GM12801 (cell line): Measurements from ENCODE around the gene ACTL8.

Experiments used
- CTCF ChIP-seq: IDR thresholded peaks from one replicate; pipeline ENCODE4 v1.5.1; 2011; ENCODE audit warnings: control low read depth; ENCODE audit not compliant: insufficient read length; ENCODE audit errors: extremely low read depth

Gene ACTL8

GRCh38 chr1:17762313-17762712 lies 7.2 kb downstream of the ACTL8 start:
- TF ChIP-seq CTCF: no peak

GRCh38 chr1:17763417-17763816 lies 8.3 kb downstream of the ACTL8 start:
- no peak for TF ChIP-seq CTCF

GRCh38 chr1:17763995-17764394 lies 8.9 kb downstream of the ACTL8 start:
- no peak for TF ChIP-seq CTCF

- no peak for TF ChIP-seq CTCF
Measured at GRCh38 chr1:17764591-17764990, 9.5 kb downstream of the ACTL8 start.

- no peak for TF ChIP-seq CTCF
Measured at GRCh38 chr1:17765444-17766411, 10.6 kb downstream of the ACTL8 start.

GRCh38 chr1:17768651-17769241 lies 13.6 kb downstream of the ACTL8 start:
- no peak for TF ChIP-seq CTCF

- no peak for TF ChIP-seq CTCF
Measured at GRCh38 chr1:17770983-17771382, 15.8 kb downstream of the ACTL8 start.
